Bronchial epithelial cell (primary cell): Measurements from ENCODE around the gene LAS1L. TPM values are rescaled to one million over a fixed set of nuclear protein-coding genes. Genes with fewer than 3 reads are reported as not detected.
A peak's percentile ranks its signal among the peaks of the same experiment; 100 is the strongest.

Experiments
- DNase-seq: peaks from one replicate; pipeline ENCODE4 v3.0.0-alpha.2; 2010; ENCODE audit warnings: low read depth
- FAIRE-seq: peaks from 2 replicates; lab custom pipeline; 2011; peaks lifted over from hg19 to GRCh38; lab: Jason Lieb, UNC
- H3K27me3 ChIP-seq: 2 replicates; pipeline ENCODE4 v1.5.1; 2011; ENCODE audit warnings: low read length; ENCODE audit not compliant: control insufficient read depth, insufficient read depth
- H3K36me3 ChIP-seq: 2 replicates; pipeline ENCODE4 v1.5.1; 2011; ENCODE audit warnings: low read length; ENCODE audit not compliant: control insufficient read depth, insufficient read depth
- H3K4me3 ChIP-seq: 2 replicates; pipeline ENCODE4 v1.5.1; 2011; ENCODE audit warnings: mild to moderate bottlenecking, low read depth, low read length, control low read depth
- total RNA-seq: library from RNA; depleted of rRNA; stranded (reverse); fragments of >200 nt; gene quantifications from 2 replicates; pipeline ENCODE4 v1.2.1, GENCODE V29; 2014
- TF ChIP-seq, protein P1 (sequence below): IDR thresholded peaks from 2 replicates; pipeline ENCODE4 v1.5.1; 2011; ENCODE audit warnings: mild to moderate bottlenecking, moderate library complexity, low read length, control low read depth, inconsistent platforms; ENCODE audit not compliant: insufficient read depth, severe bottlenecking

The LAS1L gene
- 30.0 and 30.5 TPM in 2 replicates for total RNA-seq

DNA sequence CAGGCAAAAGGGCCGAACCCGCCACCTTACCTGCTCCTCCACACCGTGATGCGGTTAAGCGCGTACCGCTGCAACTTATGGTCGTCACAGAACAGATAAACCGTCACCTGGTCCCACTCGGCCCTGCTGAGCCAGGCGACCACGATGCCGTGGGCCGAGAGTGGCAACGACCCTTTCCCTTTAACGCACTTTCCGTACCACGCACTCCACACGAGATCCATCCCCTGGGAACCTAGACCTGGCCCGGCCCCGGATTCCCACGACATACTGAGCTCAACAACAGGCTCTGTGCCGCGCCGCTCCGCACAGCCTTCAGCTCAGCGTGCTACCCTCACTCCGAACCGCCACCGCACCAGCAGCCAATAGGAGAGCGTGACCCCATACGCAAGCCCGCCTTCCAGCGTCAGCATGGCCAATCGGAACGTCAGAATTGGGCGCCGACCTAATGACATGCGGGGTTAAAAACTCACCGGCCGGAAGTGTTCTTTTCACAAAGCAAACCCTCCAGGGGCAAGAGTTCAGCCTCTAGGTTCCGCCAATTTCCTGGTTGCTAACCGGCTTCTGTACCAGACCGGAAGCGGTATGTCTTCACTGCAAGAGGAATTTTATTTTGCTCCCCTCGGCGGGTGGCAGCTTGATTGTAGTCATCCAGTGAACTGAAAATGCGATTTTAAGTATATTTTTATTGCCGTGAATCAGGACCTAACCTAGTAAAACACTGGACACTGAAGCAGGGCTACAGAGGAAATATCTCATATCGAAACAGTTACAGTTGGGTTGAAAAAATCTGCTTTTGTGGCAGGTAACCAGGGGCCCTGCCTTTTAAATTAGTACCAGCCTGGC is at the start of gene LAS1L:
LAS1L (minus strand) TSS at position 338 of the 843 bp plus-strand sequence; CDS start at position 266, 72 bp downstream.
- FAIRE-seq: peak; percentile 52
- Histone ChIP-seq H3K4me3 (peak within 1 kb of the TSS; percentile 85), H3K27me3 (no peaks in the 10 kb centered on the region), H3K36me3 (peaks cover 4% of the 10 kb centered on the region)
- peak; percentile 86 for DNase-seq
- TF ChIP-seq, protein P1, sequence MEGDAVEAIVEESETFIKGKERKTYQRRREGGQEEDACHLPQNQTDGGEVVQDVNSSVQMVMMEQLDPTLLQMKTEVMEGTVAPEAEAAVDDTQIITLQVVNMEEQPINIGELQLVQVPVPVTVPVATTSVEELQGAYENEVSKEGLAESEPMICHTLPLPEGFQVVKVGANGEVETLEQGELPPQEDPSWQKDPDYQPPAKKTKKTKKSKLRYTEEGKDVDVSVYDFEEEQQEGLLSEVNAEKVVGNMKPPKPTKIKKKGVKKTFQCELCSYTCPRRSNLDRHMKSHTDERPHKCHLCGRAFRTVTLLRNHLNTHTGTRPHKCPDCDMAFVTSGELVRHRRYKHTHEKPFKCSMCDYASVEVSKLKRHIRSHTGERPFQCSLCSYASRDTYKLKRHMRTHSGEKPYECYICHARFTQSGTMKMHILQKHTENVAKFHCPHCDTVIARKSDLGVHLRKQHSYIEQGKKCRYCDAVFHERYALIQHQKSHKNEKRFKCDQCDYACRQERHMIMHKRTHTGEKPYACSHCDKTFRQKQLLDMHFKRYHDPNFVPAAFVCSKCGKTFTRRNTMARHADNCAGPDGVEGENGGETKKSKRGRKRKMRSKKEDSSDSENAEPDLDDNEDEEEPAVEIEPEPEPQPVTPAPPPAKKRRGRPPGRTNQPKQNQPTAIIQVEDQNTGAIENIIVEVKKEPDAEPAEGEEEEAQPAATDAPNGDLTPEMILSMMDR: no peak

DNA sequence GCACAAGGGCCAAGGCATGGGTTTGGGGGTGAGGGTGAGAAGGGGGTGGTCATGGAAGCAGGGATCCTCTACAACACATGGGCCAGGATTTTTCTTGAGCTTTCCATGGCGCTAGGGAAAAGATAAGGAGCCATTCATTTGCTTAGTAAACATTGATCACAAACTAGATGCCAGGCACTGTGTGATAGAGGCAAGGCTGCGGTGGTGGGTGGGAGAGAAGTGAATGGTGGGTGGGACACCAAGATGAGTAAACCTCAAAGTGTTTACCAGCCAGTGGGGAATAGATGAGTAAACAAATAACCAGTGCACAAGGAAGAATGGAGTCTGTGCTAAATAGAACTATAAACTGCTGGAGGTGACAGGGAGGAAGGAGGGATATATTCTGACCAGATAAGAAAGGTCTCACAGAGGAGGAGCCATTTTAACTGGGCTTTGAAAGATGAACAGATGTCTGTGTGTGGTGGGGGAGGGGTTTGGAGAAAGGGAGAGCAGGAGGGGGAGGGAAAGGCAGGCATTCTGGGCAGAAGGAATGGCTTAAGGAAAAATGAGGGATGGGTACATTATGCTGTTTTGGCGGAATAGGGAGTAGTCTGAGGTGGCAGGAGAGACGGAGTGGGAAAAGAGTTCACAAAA is 48.0 kb upstream of the LAS1L start:
- TF ChIP-seq, protein P1: no peak
- Histone ChIP-seq H3K36me3 (no peaks in the 10 kb centered on the region), H3K27me3 (no peaks in the 10 kb centered on the region), H3K4me3 (no peak overlapping the region)
- DNase-seq (no peak), FAIRE-seq (no peak)

GRCh38 chrX:65581661-65582339 is 47.2 kb upstream of the LAS1L start:
- peak; percentile 54 for DNase-seq
- peak; percentile 36 for FAIRE-seq
- TF ChIP-seq, protein P1: peak; percentile 67
- H3K27me3 ChIP-seq: no peaks in the 10 kb centered on the region
- no peaks in the 10 kb centered on the region for H3K36me3 ChIP-seq
- H3K4me3 ChIP-seq: no peak overlapping the region

- Histone ChIP-seq H3K27me3 (no peaks in the 10 kb centered on the region), H3K4me3 (no peak overlapping the region), H3K36me3 (no peaks in the 10 kb centered on the region)
- DNase-seq: no peak
- no peak for FAIRE-seq
- TF ChIP-seq, protein P1: no peak
These were observed 43.8 kb upstream of the LAS1L start for GRCh38 chrX:65578346-65578745.

- no peaks in the 10 kb centered on the region for H3K36me3 ChIP-seq
- no peak for FAIRE-seq
- TF ChIP-seq, protein P1: no peak
- no peak overlapping the region for H3K4me3 ChIP-seq
- no peak for DNase-seq
- H3K27me3 ChIP-seq: no peaks in the 10 kb centered on the region
These were observed 41.6 kb upstream of the LAS1L start for GRCh38 chrX:65576160-65576559.
